ENCODE measurements around the gene SPEN.

The SPEN gene

GRCh38 chr1:15959424-15959823 lies 111.9 kb downstream of the SPEN start:
- H3K9me3 ChIP-seq, result no peaks in the 10 kb centered on the region
- TF ChIP-seq CTCF (IDR thresholded peaks at IDR 0.05), result no peak
- no peak overlapping the region for H3K4me3 ChIP-seq (ENCODE audit: low read depth in 1 of 2, low read length in 1 of 2)
- no peaks in the 10 kb centered on the region for H3K27me3 ChIP-seq
- H3K27ac ChIP-seq, result peak overlapping the region; percentile 68
- peaks cover 15 to 19% of the 10 kb centered on the region in 2 experiments for H3K4me1 ChIP-seq (ENCODE audit: control insufficient read depth in 1 of 2, insufficient read depth in 1 of 2, low read depth in 1 of 2, low read length in 1 of 2)
- no peaks in the 10 kb centered on the region for H3K36me3 ChIP-seq

- no peaks in the 10 kb centered on the region for H3K36me3 ChIP-seq
These were observed 112.4 kb downstream of the SPEN start for GRCh38 chr1:15959827-15960446.

GRCh38 chr1:15960808-15961207 lies 113.3 kb downstream of the SPEN start:
- H3K27me3 ChIP-seq, result no peaks in the 10 kb centered on the region

More at GRCh38 chr1:15959827-15960446, 112.4 kb downstream of the SPEN start:
- H3K4me3 ChIP-seq (ENCODE audit: low read depth in 1 of 2, low read length in 1 of 2), result no peak overlapping the region
- no peak overlapping the region for H3K27ac ChIP-seq
- H3K9me3 ChIP-seq, result no peaks in the 10 kb centered on the region
- peaks cover 15 to 18% of the 10 kb centered on the region in 2 experiments for H3K4me1 ChIP-seq (ENCODE audit: control insufficient read depth in 1 of 2, insufficient read depth in 1 of 2, low read depth in 1 of 2, low read length in 1 of 2)
- TF ChIP-seq CTCF (IDR thresholded peaks at IDR 0.05), result no peak
- H3K27me3 ChIP-seq, result no peaks in the 10 kb centered on the region

GRCh38 chr1:15961492-15961891 lies 114.0 kb downstream of the SPEN start:
- Histone ChIP-seq H3K9me3 (no peaks in the 10 kb centered on the region), H3K27ac (no peak overlapping the region), H3K4me3 (ENCODE audit: low read depth in 1 of 2, low read length in 1 of 2) (no peak overlapping the region), H3K27me3 (no peaks in the 10 kb centered on the region), H3K4me1 (ENCODE audit: control insufficient read depth in 1 of 2, insufficient read depth in 1 of 2, low read depth in 1 of 2, low read length in 1 of 2) (peaks cover 29 to 32% of the 10 kb centered on the region in 2 experiments), H3K36me3 (no peaks in the 10 kb centered on the region)
- TF ChIP-seq CTCF (IDR thresholded peaks at IDR 0.05), result no peak

More at GRCh38 chr1:15960808-15961207, 113.3 kb downstream of the SPEN start:
- TF ChIP-seq CTCF (IDR thresholded peaks at IDR 0.05), result no peak
- Histone ChIP-seq H3K36me3 (no peaks in the 10 kb centered on the region), H3K27ac (no peak overlapping the region), H3K4me3 (ENCODE audit: low read depth in 1 of 2, low read length in 1 of 2) (no peak overlapping the region), H3K9me3 (no peaks in the 10 kb centered on the region), H3K4me1 (ENCODE audit: control insufficient read depth in 1 of 2, insufficient read depth in 1 of 2, low read depth in 1 of 2, low read length in 1 of 2) (peaks cover 22 to 25% of the 10 kb centered on the region in 2 experiments)

GRCh38 chr1:15962176-15962575 lies 114.7 kb downstream of the SPEN start:
- Histone ChIP-seq H3K27ac (no peak overlapping the region), H3K4me3 (ENCODE audit: low read depth in 1 of 2, low read length in 1 of 2) (no peak overlapping the region), H3K36me3 (no peaks in the 10 kb centered on the region), H3K27me3 (no peaks in the 10 kb centered on the region), H3K9me3 (no peaks in the 10 kb centered on the region), H3K4me1 (ENCODE audit: control insufficient read depth in 1 of 2, insufficient read depth in 1 of 2, low read depth in 1 of 2, low read length in 1 of 2) (peaks cover 30 to 32% of the 10 kb centered on the region in 2 experiments)
- TF ChIP-seq CTCF (IDR thresholded peaks at IDR 0.05), result no peak
